Left renal cortex interstitium (tissue), 4 donors: ENCODE data around the gene NNAT. TPM values are rescaled to one million over a fixed set of nuclear protein-coding genes. Genes with fewer than 3 reads are reported as not detected.

Source experiments
- DNase-seq, 4 donors: peaks; one replicate each; pipeline ENCODE4 v3.0.0-alpha.2; 2013; ENCODE audit warnings: low read depth in 4 of 4, low spot score in 2 of 4, missing footprints in 1 of 4
- polyA plus RNA-seq, 4 donors: library from polyadenylated mRNA; unstranded; fragments of 120-200 nt; gene quantifications; one replicate each; pipeline ENCODE4 v1.2.1, GENCODE V29; 2013; ENCODE audit not compliant: insufficient read length in 4 of 4

NNAT gene
- polyA plus RNA-seq, 4 donors = 88.8 to 148 (median 116) TPM

- no peak for DNase-seq
Observed at GRCh38 chr20:37501940-37502339, 19.1 kb upstream of the NNAT start.

- DNase-seq = no peak
Observed at GRCh38 chr20:37502654-37503053, 18.4 kb upstream of the NNAT start.

- DNase-seq = no peak
Observed at GRCh38 chr20:37503256-37503927, 17.7 kb upstream of the NNAT start.

- no peak for DNase-seq
Observed at GRCh38 chr20:37504404-37505096, 16.5 kb upstream of the NNAT start.

GRCh38 chr20:37505263-37506151 lies 15.5 kb upstream of the NNAT start:
- DNase-seq = no peak

- DNase-seq = no peak
Observed at GRCh38 chr20:37506152-37506725, 14.8 kb upstream of the NNAT start.

GRCh38 chr20:37510226-37510625 lies 10.8 kb upstream of the NNAT start:
- DNase-seq = no peak

- DNase-seq = no peak
Observed at GRCh38 chr20:37511610-37512275, 9.3 kb upstream of the NNAT start.

GRCh38 chr20:37513779-37514359 lies 7.2 kb upstream of the NNAT start:
- DNase-seq = no peak

- DNase-seq = no peak
Observed at GRCh38 chr20:37515876-37516275, 5.2 kb upstream of the NNAT start.

GRCh38 chr20:37516811-37517750 lies 4.0 kb upstream of the NNAT start:
- no peak for DNase-seq

- no peak for DNase-seq
Observed at GRCh38 chr20:37518059-37518458, 3.0 kb upstream of the NNAT start.

GRCh38 chr20:37518606-37519507 lies 2.2 kb upstream of the NNAT start:
- no peak for DNase-seq

- no peak for DNase-seq
Observed at GRCh38 chr20:37519508-37520418, 1.3 kb upstream of the NNAT start.

- DNase-seq = no peak
Observed at GRCh38 chr20:37520419-37520955, 563 bp upstream of the NNAT start.

- no peak for DNase-seq
Observed at GRCh38 chr20:37522260-37523011, 1.4 kb downstream of the NNAT start.
